ENCODE data around the gene PREX1. TPM values are rescaled to one million over a fixed set of nuclear protein-coding genes. Genes with fewer than 3 reads are reported as not detected.

The PREX1 gene
- polyA plus RNA-seq, 1 donor (not counting 4 experiments of a cell fraction or from before 2014, with no cell fraction given) = 0.22 TPM

DNA sequence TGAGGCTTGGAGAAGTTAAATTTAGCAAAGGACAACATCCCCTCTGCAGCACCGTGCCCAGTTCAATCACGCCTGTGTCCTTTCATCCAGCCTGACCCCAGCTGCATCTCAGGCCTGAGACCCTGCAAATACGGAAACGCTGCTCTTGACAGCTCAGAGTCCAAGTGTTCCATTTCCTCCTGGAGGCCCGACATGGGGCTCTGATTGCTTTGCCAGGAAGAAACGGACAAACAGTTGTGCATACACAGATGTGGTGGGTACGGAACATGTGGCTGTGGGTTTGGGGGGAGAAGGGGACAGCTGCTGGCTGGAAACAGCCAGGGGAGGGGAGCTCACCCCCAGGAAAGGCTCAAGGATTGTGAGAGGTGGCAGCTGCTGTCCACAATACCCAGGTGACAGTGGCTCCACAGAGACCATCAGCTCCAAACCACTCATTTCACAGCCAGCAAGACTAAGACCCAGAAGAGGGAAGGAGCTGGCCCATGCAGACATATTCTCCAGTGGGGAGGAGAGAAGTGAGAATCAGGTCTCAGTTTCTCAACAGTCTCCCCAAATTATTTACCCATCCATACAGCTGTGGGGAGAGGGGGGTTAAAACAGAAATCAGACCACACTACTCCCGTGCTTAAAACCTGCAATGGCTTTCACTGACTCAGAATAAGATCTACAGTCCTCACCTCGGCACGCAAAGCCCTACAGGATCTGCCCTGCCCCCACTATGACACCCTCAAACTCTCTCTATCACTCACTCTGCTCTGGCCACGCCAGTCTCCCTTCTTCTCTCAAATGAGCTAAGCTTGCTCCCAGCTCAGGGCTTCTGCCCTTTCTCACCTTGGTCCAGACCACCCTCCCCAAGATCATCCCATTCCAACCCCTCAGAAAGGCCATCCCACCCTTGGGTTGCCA, 89.1 kb downstream of the PREX1 start:
- dilution Hi-C loops (cut with MboI; ENCODE audit: extremely low pct_ligation_motif_present, low sequenced_read_pairs) = no loop called here
- H4K20me1 ChIP-seq (ENCODE audit: control insufficient read depth, extremely low read depth, insufficient read depth, low read length) = no peaks in the 10 kb centered on the region
- H3K79me2 ChIP-seq (ENCODE audit: control insufficient read depth, insufficient read depth, low read length) = no peaks in the 10 kb centered on the region
- no peak overlapping the region for H3K27ac ChIP-seq (ENCODE audit: control insufficient read depth, insufficient read depth, low read length)
- H3K9me1 ChIP-seq (ENCODE audit: control insufficient read depth, extremely low read depth, insufficient read depth, low read length) = no peaks in the 10 kb centered on the region
- DNase-seq (ENCODE audit: low read depth, low spot score) (no peak), FAIRE-seq (no peak)
- H2AFZ ChIP-seq (ENCODE audit: control insufficient read depth, low read length) = no peak overlapping the region
- TF ChIP-seq, protein P1, sequence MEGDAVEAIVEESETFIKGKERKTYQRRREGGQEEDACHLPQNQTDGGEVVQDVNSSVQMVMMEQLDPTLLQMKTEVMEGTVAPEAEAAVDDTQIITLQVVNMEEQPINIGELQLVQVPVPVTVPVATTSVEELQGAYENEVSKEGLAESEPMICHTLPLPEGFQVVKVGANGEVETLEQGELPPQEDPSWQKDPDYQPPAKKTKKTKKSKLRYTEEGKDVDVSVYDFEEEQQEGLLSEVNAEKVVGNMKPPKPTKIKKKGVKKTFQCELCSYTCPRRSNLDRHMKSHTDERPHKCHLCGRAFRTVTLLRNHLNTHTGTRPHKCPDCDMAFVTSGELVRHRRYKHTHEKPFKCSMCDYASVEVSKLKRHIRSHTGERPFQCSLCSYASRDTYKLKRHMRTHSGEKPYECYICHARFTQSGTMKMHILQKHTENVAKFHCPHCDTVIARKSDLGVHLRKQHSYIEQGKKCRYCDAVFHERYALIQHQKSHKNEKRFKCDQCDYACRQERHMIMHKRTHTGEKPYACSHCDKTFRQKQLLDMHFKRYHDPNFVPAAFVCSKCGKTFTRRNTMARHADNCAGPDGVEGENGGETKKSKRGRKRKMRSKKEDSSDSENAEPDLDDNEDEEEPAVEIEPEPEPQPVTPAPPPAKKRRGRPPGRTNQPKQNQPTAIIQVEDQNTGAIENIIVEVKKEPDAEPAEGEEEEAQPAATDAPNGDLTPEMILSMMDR (optimal IDR thresholded peaks at IDR 0.05 in 1 of 3, IDR thresholded peaks at IDR 0.05 in 1 of 3, conservative IDR thresholded peaks at IDR 0.05 in 1 of 3; ENCODE audit: extremely low read depth in 1 of 3, insufficient read depth in 2 of 3, low read length in 3 of 3) = no peak
- TF ChIP-seq EZH2 (IDR thresholded peaks at IDR 0.05; ENCODE audit: low read length) = no peak
- H3K9ac ChIP-seq (ENCODE audit: control insufficient read depth, extremely low read depth, insufficient read depth, low read length) = no peak overlapping the region
- H3K9me3 ChIP-seq (ENCODE audit: control insufficient read depth, low read depth, low read length) = no peaks in the 10 kb centered on the region
- no peak overlapping the region for H3K4me2 ChIP-seq (ENCODE audit: control insufficient read depth, extremely low read depth, insufficient read depth, low read depth, low read length)
- H3K4me1 ChIP-seq (ENCODE audit: control insufficient read depth, extremely low read depth, insufficient read depth, low read length) = no peaks in the 10 kb centered on the region
- H3K27me3 ChIP-seq (ENCODE audit: control insufficient read depth, extremely low read depth, insufficient read depth, low read length) = peaks cover 5% of the 10 kb centered on the region
- H3K4me3 ChIP-seq (ENCODE audit: control insufficient read depth in 2 of 3, extremely low read depth in 1 of 3, insufficient read depth in 2 of 3, low read depth in 1 of 3, low read length in 3 of 3) = no peak overlapping the region
- no peaks in the 10 kb centered on the region for H3K36me3 ChIP-seq (ENCODE audit: control insufficient read depth in 2 of 2, extremely low read depth in 1 of 2, insufficient read depth in 2 of 2, low read length in 2 of 2)

DNA sequence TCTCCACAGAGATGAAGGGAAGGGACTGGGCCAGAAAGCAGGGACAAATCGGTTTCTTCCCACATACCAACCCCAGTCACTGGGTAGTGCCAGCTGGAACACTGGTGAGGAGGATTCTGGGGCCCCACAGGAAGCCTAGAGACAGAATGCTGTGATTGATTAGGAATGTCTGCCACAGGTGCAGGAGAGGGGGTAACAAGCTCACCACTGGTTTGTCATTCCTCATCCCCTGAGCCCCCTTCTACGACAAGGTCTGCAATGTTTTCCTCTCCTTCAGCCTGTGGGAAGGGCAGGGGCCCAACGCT, 89.8 kb downstream of the PREX1 start:
- no peaks in the 10 kb centered on the region for H3K36me3 ChIP-seq (ENCODE audit: control insufficient read depth in 2 of 2, extremely low read depth in 1 of 2, insufficient read depth in 2 of 2, low read length in 2 of 2)
- FAIRE-seq (no peak), DNase-seq (ENCODE audit: low read depth, low spot score) (no peak)
- no peaks in the 10 kb centered on the region for H3K79me2 ChIP-seq (ENCODE audit: control insufficient read depth, insufficient read depth, low read length)
- H3K9me3 ChIP-seq (ENCODE audit: control insufficient read depth, low read depth, low read length) = no peaks in the 10 kb centered on the region
- no peaks in the 10 kb centered on the region for H3K9me1 ChIP-seq (ENCODE audit: control insufficient read depth, extremely low read depth, insufficient read depth, low read length)
- H3K9ac ChIP-seq (ENCODE audit: control insufficient read depth, extremely low read depth, insufficient read depth, low read length) = no peak overlapping the region
- dilution Hi-C loops (cut with MboI; ENCODE audit: extremely low pct_ligation_motif_present, low sequenced_read_pairs) = no loop called here
- peaks cover 5% of the 10 kb centered on the region for H3K27me3 ChIP-seq (ENCODE audit: control insufficient read depth, extremely low read depth, insufficient read depth, low read length)
- H3K4me3 ChIP-seq (ENCODE audit: control insufficient read depth in 2 of 3, extremely low read depth in 1 of 3, insufficient read depth in 2 of 3, low read depth in 1 of 3, low read length in 3 of 3) = no peak overlapping the region
- no peaks in the 10 kb centered on the region for H3K4me1 ChIP-seq (ENCODE audit: control insufficient read depth, extremely low read depth, insufficient read depth, low read length)
- no peak overlapping the region for H2AFZ ChIP-seq (ENCODE audit: control insufficient read depth, low read length)
- no peak overlapping the region for H3K4me2 ChIP-seq (ENCODE audit: control insufficient read depth, extremely low read depth, insufficient read depth, low read depth, low read length)
- no peak for TF ChIP-seq EZH2 (IDR thresholded peaks at IDR 0.05; ENCODE audit: low read length)
- TF ChIP-seq, protein P1 (optimal IDR thresholded peaks at IDR 0.05 in 1 of 3, IDR thresholded peaks at IDR 0.05 in 1 of 3, conservative IDR thresholded peaks at IDR 0.05 in 1 of 3; ENCODE audit: extremely low read depth in 1 of 3, insufficient read depth in 2 of 3, low read length in 3 of 3) = no peak
- H3K27ac ChIP-seq (ENCODE audit: control insufficient read depth, insufficient read depth, low read length) = no peak overlapping the region
- no peaks in the 10 kb centered on the region for H4K20me1 ChIP-seq (ENCODE audit: control insufficient read depth, extremely low read depth, insufficient read depth, low read length)
